Osteocyte (in vitro differentiated cells): ENCODE data around the gene DLG2. TPM values are rescaled to one million over a fixed set of nuclear protein-coding genes. Genes with fewer than 3 reads are reported as not detected.

Experiments used
- DNase-seq: peaks from one replicate; pipeline ENCODE4 v3.0.0; 2021; ENCODE audit warnings: mixed read lengths; ENCODE audit not compliant: unreplicated experiment; ENCODE audit errors: extremely low spot score
- H3K27ac Mint-ChIP-seq: one replicate; pipeline ENCODE4 v1.8.0; 2021; ENCODE audit warnings: mild to moderate bottlenecking, mixed read lengths; ENCODE audit not compliant: unreplicated experiment
- H3K27me3 Mint-ChIP-seq: one replicate; pipeline ENCODE4 v1.8.0; 2021; ENCODE audit warnings: mixed read lengths; ENCODE audit not compliant: unreplicated experiment
- H3K36me3 Mint-ChIP-seq: one replicate; pipeline ENCODE4 v1.8.0; 2021; ENCODE audit warnings: mixed read lengths; ENCODE audit not compliant: unreplicated experiment
- H3K4me1 Mint-ChIP-seq: one replicate; pipeline ENCODE4 v1.8.0; 2021; ENCODE audit warnings: mixed read lengths; ENCODE audit not compliant: unreplicated experiment
- H3K4me3 Mint-ChIP-seq: one replicate; pipeline ENCODE4 v1.8.0; 2021; ENCODE audit warnings: mild to moderate bottlenecking, moderate library complexity, mixed read lengths; ENCODE audit not compliant: unreplicated experiment
- H3K9me3 Mint-ChIP-seq: one replicate; pipeline ENCODE4 v1.8.0; 2021; ENCODE audit warnings: mixed read lengths; ENCODE audit not compliant: unreplicated experiment
- CTCF ChIP-seq: fragments of 200-600 bp; sonication (generic); IDR thresholded peaks from 2 replicates; pipeline ENCODE4 v1.5.0; 2021; ENCODE audit warnings: antibody characterized with exemption, mild to moderate bottlenecking, moderate library complexity
- total RNA-seq: library from RNA; stranded (reverse); gene quantifications from 2 replicates; pipeline ENCODE4 v1.2.1, GENCODE V29; 2021

DLG2 gene
- total RNA-seq, 1 donor from 2014 or later = 2.1 TPM

GRCh38 chr11:84806354-84806753, 820.8 kb downstream of the DLG2 start:
- no peak overlapping the region for H3K4me3 Mint-ChIP-seq
- no peaks in the 10 kb centered on the region for H3K4me1 Mint-ChIP-seq
- H3K36me3 Mint-ChIP-seq = no peaks in the 10 kb centered on the region
- TF ChIP-seq CTCF = no peak
- no peak overlapping the region for H3K27ac Mint-ChIP-seq
- no peaks in the 10 kb centered on the region for H3K27me3 Mint-ChIP-seq
- no peak for DNase-seq
- peaks cover 13% of the 10 kb centered on the region for H3K9me3 Mint-ChIP-seq

- Mint-ChIP-seq H3K4me3 (no peak overlapping the region), H3K27ac (no peak overlapping the region), H3K4me1 (no peaks in the 10 kb centered on the region), H3K9me3 (peaks cover 13% of the 10 kb centered on the region), H3K27me3 (no peaks in the 10 kb centered on the region), H3K36me3 (no peaks in the 10 kb centered on the region)
- DNase-seq = no peak
- TF ChIP-seq CTCF = no peak
These were observed 823.1 kb downstream of the DLG2 start for GRCh38 chr11:84804041-84804440.

- H3K4me3 Mint-ChIP-seq = no peak overlapping the region
- H3K27me3 Mint-ChIP-seq = no peaks in the 10 kb centered on the region
- H3K4me1 Mint-ChIP-seq = no peaks in the 10 kb centered on the region
- peak; percentile 29 for TF ChIP-seq CTCF
- no peak for DNase-seq
- H3K36me3 Mint-ChIP-seq = no peaks in the 10 kb centered on the region
- H3K27ac Mint-ChIP-seq = no peak overlapping the region
- H3K9me3 Mint-ChIP-seq = peaks cover 4% of the 10 kb centered on the region
These were observed 826.3 kb downstream of the DLG2 start for GRCh38 chr11:84800755-84801346.

- Mint-ChIP-seq H3K4me1 (no peaks in the 10 kb centered on the region), H3K27me3 (no peaks in the 10 kb centered on the region), H3K9me3 (no peaks in the 10 kb centered on the region), H3K36me3 (no peaks in the 10 kb centered on the region), H3K27ac (no peak overlapping the region), H3K4me3 (no peak overlapping the region)
- DNase-seq = no peak
- no peak for TF ChIP-seq CTCF
These were observed 828.0 kb downstream of the DLG2 start for GRCh38 chr11:84799112-84799511.

- no peak for DNase-seq
- Mint-ChIP-seq H3K9me3 (no peaks in the 10 kb centered on the region), H3K36me3 (no peaks in the 10 kb centered on the region), H3K4me3 (no peak overlapping the region), H3K4me1 (no peaks in the 10 kb centered on the region), H3K27me3 (no peaks in the 10 kb centered on the region), H3K27ac (no peak overlapping the region)
- TF ChIP-seq CTCF = no peak
These were observed 831.4 kb downstream of the DLG2 start for GRCh38 chr11:84795698-84796097.
